ENCODE measurements around the gene ABLIM1. TPM values are rescaled to one million over a fixed set of nuclear protein-coding genes. Genes with fewer than 3 reads are reported as not detected.

The ABLIM1 gene
- total and polyA plus RNA-seq, 3 donors from 2014 or later, result 90.0 to 137 (median 128) TPM

DNA sequence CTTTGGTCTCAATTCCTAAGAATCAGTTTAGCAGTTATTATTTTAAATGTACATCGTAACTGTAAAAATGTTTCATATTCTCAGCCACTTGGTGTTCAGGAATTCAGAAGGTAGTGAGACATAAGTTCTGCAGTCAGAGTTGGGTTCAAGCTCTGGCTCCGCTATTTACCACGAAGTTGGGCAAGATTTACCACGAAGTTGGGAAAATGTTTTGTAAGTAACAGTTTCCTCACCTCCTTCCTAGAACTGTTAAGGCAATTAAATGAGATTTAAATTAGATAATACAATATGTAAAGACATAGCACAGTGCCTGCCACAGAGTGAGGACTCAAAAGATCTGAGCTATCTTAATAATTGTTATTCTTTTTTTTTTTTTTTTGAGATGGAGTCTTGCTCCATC, 16.3 kb upstream of the ABLIM1 start:
- TF ChIP-seq CTCF (IDR thresholded peaks at IDR 0.05), result no peak
- no peak for TF ChIP-seq POLR2A (IDR thresholded peaks at IDR 0.05)
- Histone ChIP-seq H3K9me3 (no peaks in the 10 kb centered on the region), H3K27ac (no peak overlapping the region), H3K4me3 (no peak overlapping the region), H3K36me3 (ENCODE audit: low read depth, missing control alignments) (no peaks in the 10 kb centered on the region), H3K4me1 (no peaks in the 10 kb centered on the region), H3K27me3 (no peaks in the 10 kb centered on the region)
- 89 to 95% methylated on average over 4 of the region's 4 CpGs for WGBS, 2 donors
- no peak for DNase-seq
- intact Hi-C loops (cut with DNase I; ENCODE audit: low total_unique reads), result no loop called here

- no peak overlapping the region for H3K27ac ChIP-seq
- TF ChIP-seq POLR2A (IDR thresholded peaks at IDR 0.05) (no peak), CTCF (IDR thresholded peaks at IDR 0.05) (no peak)
- no peaks in the 10 kb centered on the region for H3K4me1 ChIP-seq
- intact Hi-C loops (cut with DNase I; ENCODE audit: low total_unique reads), result no loop called here
- no peak overlapping the region for H3K4me3 ChIP-seq
- DNase-seq, result no peak
- H3K27me3 ChIP-seq, result no peaks in the 10 kb centered on the region
- no peaks in the 10 kb centered on the region for H3K9me3 ChIP-seq
- no peaks in the 10 kb centered on the region for H3K36me3 ChIP-seq (ENCODE audit: low read depth, missing control alignments)
- WGBS, 2 donors, result 89 to 95% methylated on average over 3 of the region's 3 CpGs
Measured at GRCh38 chr10:114669648-114670047, 11.6 kb upstream of the ABLIM1 start.

- intact Hi-C loops (cut with DNase I; ENCODE audit: low total_unique reads), result no loop called here
Measured at GRCh38 chr10:114668375-114669080, 10.5 kb upstream of the ABLIM1 start.

GRCh38 chr10:114665873-114666272, 7.8 kb upstream of the ABLIM1 start:
- Histone ChIP-seq H3K4me1 (no peaks in the 10 kb centered on the region), H3K9me3 (no peaks in the 10 kb centered on the region), H3K27me3 (no peaks in the 10 kb centered on the region), H3K27ac (no peak overlapping the region), H3K4me3 (no peak overlapping the region), H3K36me3 (ENCODE audit: low read depth, missing control alignments) (no peaks in the 10 kb centered on the region)
- no peak for DNase-seq
- WGBS, 2 donors, result 65 to 71% methylated on average over 1 of the region's 1 CpG
- no peak for TF ChIP-seq POLR2A (IDR thresholded peaks at IDR 0.05)
- intact Hi-C loops (cut with DNase I; ENCODE audit: low total_unique reads), result no loop called here

More at GRCh38 chr10:114668375-114669080, 10.5 kb upstream of the ABLIM1 start:
- no peak overlapping the region for H3K27ac ChIP-seq
- no peaks in the 10 kb centered on the region for H3K36me3 ChIP-seq (ENCODE audit: low read depth, missing control alignments)
- H3K9me3 ChIP-seq, result no peaks in the 10 kb centered on the region
- no peaks in the 10 kb centered on the region for H3K4me1 ChIP-seq
- H3K4me3 ChIP-seq, result no peak overlapping the region
- TF ChIP-seq CTCF (IDR thresholded peaks at IDR 0.05) (no peak), POLR2A (IDR thresholded peaks at IDR 0.05) (no peak)
- WGBS, 2 donors, result 93 to 95% methylated on average over 6 of the region's 6 CpGs
- DNase-seq, result no peak
- no peaks in the 10 kb centered on the region for H3K27me3 ChIP-seq

DNA sequence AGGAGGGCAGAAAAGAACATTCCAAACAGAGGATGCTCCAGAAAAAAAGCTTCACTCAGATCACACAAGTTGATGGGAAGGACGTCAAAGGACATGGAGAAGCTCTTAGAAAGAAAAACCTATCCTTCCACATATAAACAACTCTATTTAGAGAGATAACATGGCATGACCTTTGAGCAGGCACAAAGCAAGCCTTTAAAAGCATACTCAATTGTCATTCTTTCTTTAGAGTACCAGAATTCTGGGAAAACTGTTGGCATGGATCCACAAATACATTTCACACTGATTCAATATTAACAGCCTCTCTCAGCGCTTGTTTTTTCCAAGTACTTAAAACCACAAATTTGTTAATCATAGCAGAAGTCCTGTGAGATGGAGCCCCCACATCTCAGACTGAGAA, 7.3 kb upstream of the ABLIM1 start:
- TF ChIP-seq POLR2A (IDR thresholded peaks at IDR 0.05), result no peak
- TF ChIP-seq CTCF (IDR thresholded peaks at IDR 0.05), result no peak
- H3K4me3 ChIP-seq, result no peak overlapping the region
- H3K9me3 ChIP-seq, result no peaks in the 10 kb centered on the region
- no peak overlapping the region for H3K27ac ChIP-seq
- 49 to 66% methylated on average over 2 of the region's 2 CpGs for WGBS, 2 donors
- no peaks in the 10 kb centered on the region for H3K27me3 ChIP-seq
- intact Hi-C loops (cut with DNase I; ENCODE audit: low total_unique reads), result no loop called here
- DNase-seq, result no peak
- H3K4me1 ChIP-seq, result no peaks in the 10 kb centered on the region
- no peaks in the 10 kb centered on the region for H3K36me3 ChIP-seq (ENCODE audit: low read depth, missing control alignments)

Measured in testis (tissue), 3 donors.